Activated CD4-positive, alpha-beta T cell treated with anti-CD3 and anti-CD28 coated beads for 4 hours (primary cell): ENCODE data around the gene EVI5L.
"Not testable (repeated sequence)": the region's sequence is repeated elsewhere in the genome, so short reads cannot be mapped to it uniquely, and the experiment has no call there.

Experiments
- DNase-seq, 2 donors: peaks; one replicate each; pipeline ENCODE4 v3.0.0-alpha.2; 2020

Gene EVI5L

GRCh38 chr19:7874897-7875273 lies 44.9 kb downstream of the EVI5L start:
- DNase-seq = no peak

GRCh38 chr19:7877249-7877836 lies 47.3 kb downstream of the EVI5L start:
- no peak for DNase-seq

- no peak for DNase-seq
Measured at GRCh38 chr19:7879111-7879807, 49.2 kb downstream of the EVI5L start.

GRCh38 chr19:7879836-7880235 lies 49.8 kb downstream of the EVI5L start:
- no peak for DNase-seq

GRCh38 chr19:7881910-7882309 lies 51.9 kb downstream of the EVI5L start:
- DNase-seq = no peak

GRCh38 chr19:7883105-7883504 lies 53.1 kb downstream of the EVI5L start:
- DNase-seq = no peak

GRCh38 chr19:7883796-7884570 lies 54.0 kb downstream of the EVI5L start:
- DNase-seq = no peak

GRCh38 chr19:7885818-7886217 lies 55.8 kb downstream of the EVI5L start:
- DNase-seq = no peak

GRCh38 chr19:7887408-7888144 lies 57.6 kb downstream of the EVI5L start:
- no peak for DNase-seq

- DNase-seq = peak; percentile 40 to 42
Measured at GRCh38 chr19:7888145-7888825, 58.3 kb downstream of the EVI5L start, which contains the start of gene LRRC8E. TSS of gene LRRC8E (plus strand) at chr19:7888510. CDS start at chr19:7895604, 7,094 bp downstream.

- no peak for DNase-seq
Measured at GRCh38 chr19:7888826-7889217, 58.8 kb downstream of the EVI5L start.

GRCh38 chr19:7893362-7894101 lies 63.5 kb downstream of the EVI5L start:
- DNase-seq = not testable (repeated sequence)

- no peak for DNase-seq
Measured at GRCh38 chr19:7894612-7895309, 64.7 kb downstream of the EVI5L start.

GRCh38 chr19:7895565-7895964 lies 65.5 kb downstream of the EVI5L start:
- no peak for DNase-seq

GRCh38 chr19:7897292-7897691 lies 67.3 kb downstream of the EVI5L start:
- DNase-seq = no peak

GRCh38 chr19:7898967-7899366 lies 68.9 kb downstream of the EVI5L start:
- no peak for DNase-seq

- no peak for DNase-seq
Measured at GRCh38 chr19:7899751-7900378, 69.8 kb downstream of the EVI5L start.

GRCh38 chr19:7900401-7900870 lies 70.4 kb downstream of the EVI5L start:
- no peak for DNase-seq

GRCh38 chr19:7900931-7901330 lies 70.9 kb downstream of the EVI5L start:
- no peak for DNase-seq

- no peak for DNase-seq
Measured at GRCh38 chr19:7901337-7901736, 71.3 kb downstream of the EVI5L start.

GRCh38 chr19:7902796-7903243 lies 72.8 kb downstream of the EVI5L start:
- DNase-seq = no peak
